Suprapubic skin (tissue), 4 donors: Measurements from ENCODE around the gene IRF8.

Experiments
- CTCF ChIP-seq, 2 donors: fragments of 200-600 bp in 1 of 2; fragments of 450-650 bp in 1 of 2; sonication (generic) in 1 of 2; IDR thresholded peaks; one replicate each; pipeline ENCODE4 v1.5.1; 2016 to 2019; ENCODE audit warnings: antibody characterized with exemption in 2 of 2, mild to moderate bottlenecking in 1 of 2, moderate library complexity in 1 of 2
- EP300 ChIP-seq: sonication (generic); formaldehyde crosslinking; IDR thresholded peaks from one replicate; pipeline ENCODE4 v1.6.1; 2017; ENCODE audit warnings: antibody characterized with exemption
- POLR2AphosphoS5 ChIP-seq, 3 donors: sonication (generic); formaldehyde crosslinking; IDR thresholded peaks; one replicate each; pipeline ENCODE4 v1.6.1; 2017; ENCODE audit warnings: antibody characterized with exemption in 3 of 3

DNA sequence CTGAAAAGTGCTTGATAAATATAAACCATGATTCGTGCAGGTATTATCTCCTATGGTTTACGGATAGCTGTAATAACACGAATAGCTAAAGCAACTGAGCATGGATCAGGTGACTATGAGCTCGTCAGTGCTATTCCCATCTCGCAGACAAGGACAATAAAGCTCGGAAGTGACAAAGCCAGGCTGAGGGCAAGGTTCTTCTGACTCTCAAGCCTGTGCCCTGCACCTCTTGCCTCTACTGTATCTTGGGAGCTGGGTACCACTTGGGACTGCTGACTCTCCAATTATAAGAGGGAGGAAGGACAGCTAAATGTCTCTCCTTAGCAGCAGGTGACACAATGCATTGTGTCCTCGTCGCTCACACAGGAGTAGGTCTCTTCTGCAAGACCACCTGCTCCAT, 49.6 kb upstream of the IRF8 start:
- TF ChIP-seq CTCF (IDR thresholded peaks at IDR 0.05) (no peak), EP300 (no peak), POLR2AphosphoS5 (IDR thresholded peaks at IDR 0.05) (no peak)
